Right lobe of liver (tissue), 6 donors: ENCODE measurements around the gene BCKDK. TPM values are rescaled to one million over a fixed set of nuclear protein-coding genes. Genes with fewer than 3 reads are reported as not detected.

Experiments
- ATAC-seq, 4 donors: fragments of 200-7000 bp; cut with Tn5 transposase; one replicate each; pipeline ENCODE4 v1.9.1; 2020; ENCODE audit warnings: mild to moderate bottlenecking in 4 of 4, moderate library complexity in 4 of 4
- DNase-seq, 3 donors: peaks; one replicate each; pipeline ENCODE4 v3.0.0-alpha.2; 2020
- H3K27ac ChIP-seq, 3 donors: fragments of 200-600 bp; one replicate each; pipeline ENCODE4 v1.8.0; 2022
- H3K27me3 ChIP-seq, 2 donors: fragments of 200-600 bp; one replicate each; pipeline ENCODE4 v1.8.0; 2022
- H3K36me3 ChIP-seq, 4 donors: fragments of 200-600 bp; sonication (generic) in 1 of 4; one replicate each; pipeline versions ENCODE4 v1.5.1 to v1.8.0; 2017 to 2022; ENCODE audit warnings: control low read depth in 1 of 4
- H3K4me1 ChIP-seq, 4 donors: fragments of 200-600 bp; sonication (generic) in 1 of 4; one replicate each; pipeline versions ENCODE4 v1.5.1 to v1.8.0; 2017 to 2022; ENCODE audit warnings: control low read depth in 1 of 4
- H3K4me3 ChIP-seq, 3 donors: fragments of 200-600 bp; one replicate each; pipeline ENCODE4 v1.8.0; 2022
- H3K9me3 ChIP-seq, 4 donors: fragments of 200-600 bp; sonication (generic) in 1 of 4; one replicate each; pipeline versions ENCODE4 v1.5.1 to v1.8.0; 2017 to 2022; ENCODE audit warnings: control low read depth in 1 of 4
- CTCF ChIP-seq, 4 donors: fragments of 200-600 bp in 3 of 4; fragments of 450-650 bp in 1 of 4; IDR thresholded peaks; one replicate each; pipeline versions ENCODE4 v1.5.1 to v1.8.0; 2016 to 2022; ENCODE audit warnings: antibody characterized with exemption in 4 of 4, mild to moderate bottlenecking in 2 of 4
- POLR2A ChIP-seq: fragments of 450-650 bp; IDR thresholded peaks from one replicate; pipeline ENCODE4 v1.6.1; 2017; ENCODE audit warnings: antibody characterized with exemption, mild to moderate bottlenecking
- WGBS: methylation state at CpG from one replicate; pipeline ENCODE4 v1.1.6; 2018; ENCODE audit warnings: low coverage, low lambda C conversion rate; ENCODE audit not compliant: insufficient coverage; ENCODE audit errors: missing lambda C conversion rate; 5-methylcytosine and 5-hydroxymethylcytosine counted together
- intact Hi-C, 2 donors: fragments of 100-400 bp; cut with DNase I; formaldehyde crosslinking; loops; one replicate each; pipeline versions ENCODE4 v1.11.2 to v1.14.1; 2022
- long read RNA-seq: library from polyadenylated mRNA; unstranded; transcript quantifications from one replicate; pipeline ENCODE4 v2.0.0, GENCODE V29; 2019
- total RNA-seq, 6 experiments: library from RNA; depleted of rRNA in 2 of 6; stranded (reverse); fragments of >200 nt in 2 of 6; fragmentation: NEBNext Ultra II Directional in 3 of 6; extraction: Animal tissue kit (Norgen Biotek cat#: 25700) in 3 of 6; gene quantifications; one replicate each; pipeline versions ENCODE4 v1.1.0 to v1.2.4, GENCODE V29; 2016 to 2023
- donor health status: DM: no; HTN: yes; CAD: no.
- donor health status: DM: no; HTN: no; CAD: no.
- donor health status: DM: no; HTN: no; CAD: no.
- donor health status: DM: no; HTN: yes; CAD: no.
- donor health status: DM: no; HTN: yes; CAD: no.

The BCKDK gene
- total RNA-seq, result 10 to 100 TPM; 34.8 to 61.5 (median 41.8) TPM
- long read RNA-seq, transcript BCKDK-201 (12 exons, 2,128 nt), result major isoform, 21 of 30 reads
- long read RNA-seq, partial matches to known transcripts, result 2 of 30 reads
- long read RNA-seq, other reads (novel, unspliced or antisense), result 5 of 30 reads

GRCh38 chr16:31108035-31108793 is at the start of gene BCKDK:
Gene BCKDK (plus strand): TSS chr16:31108386. CDS start chr16:31109224, 838 bp downstream.
- Histone ChIP-seq H3K4me3 (peak within 1 kb of the TSS; percentile 70 to 97 (median 95)), H3K27me3 (no peaks in the 10 kb centered on the region), H3K36me3 (peaks cover 0 to 14% (median 1%) of the 10 kb centered on the region in 4 donors), H3K27ac (peak within 1 kb of the TSS; percentile 90 to 96 (median 91)), H3K9me3 (no peaks in the 10 kb centered on the region), H3K4me1 (peaks cover 0 to 51% (median 15%) of the 10 kb centered on the region in 4 donors)
- DNase-seq (peak; percentile 79 to 85 (median 82)), ATAC-seq (peak; percentile 65 to 74 (median 71))
- intact Hi-C loops, result no loop called here
- 42% methylated on average over 6 of the region's 68 CpGs for WGBS
- TF ChIP-seq POLR2A (peak; percentile 67), CTCF (IDR thresholded peaks at IDR 0.05) (no peak)

- no peak overlapping the region for H3K27ac ChIP-seq
- WGBS, result 89% methylated on average over 11 of the region's 42 CpGs
- no peaks in the 10 kb centered on the region for H3K9me3 ChIP-seq
- ATAC-seq (no peak), DNase-seq (no peak)
- intact Hi-C loops, result no loop called here
- H3K27me3 ChIP-seq, result no peaks in the 10 kb centered on the region
- H3K4me1 ChIP-seq, result no peaks in the 10 kb centered on the region
- H3K4me3 ChIP-seq, result no peak overlapping the region
- no peaks in the 10 kb centered on the region for H3K36me3 ChIP-seq
- TF ChIP-seq CTCF (IDR thresholded peaks at IDR 0.05), result no peak
These were observed 46.9 kb upstream of the BCKDK start for GRCh38 chr16:31061126-31061812.

- H3K4me3 ChIP-seq, result no peak overlapping the region
- no peaks in the 10 kb centered on the region for H3K4me1 ChIP-seq
- no peak for ATAC-seq
- H3K9me3 ChIP-seq, result no peaks in the 10 kb centered on the region
- WGBS, result no CpG with 5 or more reads among the region's 54 CpGs
- H3K27me3 ChIP-seq, result no peaks in the 10 kb centered on the region
- intact Hi-C loops, result no loop called here
- H3K27ac ChIP-seq, result no peak overlapping the region
- no peak for DNase-seq
- no peak for TF ChIP-seq CTCF (IDR thresholded peaks at IDR 0.05)
- H3K36me3 ChIP-seq, result no peaks in the 10 kb centered on the region
These were observed 46.3 kb upstream of the BCKDK start for GRCh38 chr16:31061813-31062440.

- 96% methylated on average over 7 of the region's 9 CpGs for WGBS
- ATAC-seq (no peak), DNase-seq (no peak)
- intact Hi-C loops, result no loop called here
- no peaks in the 10 kb centered on the region for H3K4me1 ChIP-seq
- H3K27ac ChIP-seq, result no peak overlapping the region
- H3K9me3 ChIP-seq, result no peaks in the 10 kb centered on the region
- no peak overlapping the region for H3K4me3 ChIP-seq
- no peaks in the 10 kb centered on the region for H3K36me3 ChIP-seq
- TF ChIP-seq CTCF (IDR thresholded peaks at IDR 0.05) (no peak), POLR2A (no peak)
- H3K27me3 ChIP-seq, result no peaks in the 10 kb centered on the region
These were observed 44.7 kb upstream of the BCKDK start for GRCh38 chr16:31063495-31063842.
